Measurements from ENCODE around the gene MBD3L2.
"Not testable (repeated sequence)": the region's sequence is repeated elsewhere in the genome, so short reads cannot be mapped to it uniquely, and the experiment has no call there.

MBD3L2 gene

DNA sequence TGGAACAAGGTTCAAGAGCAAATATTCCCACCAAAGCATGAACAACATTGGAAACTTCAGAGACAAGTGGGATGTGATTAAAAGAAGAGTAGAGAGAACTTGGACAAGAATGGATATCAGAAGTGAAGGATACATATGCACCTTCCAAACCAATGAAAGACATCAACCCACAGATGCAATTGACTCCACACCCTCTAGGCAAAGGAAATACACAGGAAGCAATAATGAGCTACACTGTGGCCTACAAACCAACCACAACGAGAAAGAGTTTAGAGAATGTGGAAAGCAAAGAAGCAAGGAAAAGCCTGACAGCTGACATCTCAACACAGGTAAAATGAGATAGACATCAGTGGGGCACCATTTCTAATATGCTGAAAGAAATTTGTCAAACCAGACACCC is 20.3 kb upstream of the MBD3L2 start:
- H3K36me3 ChIP-seq (ENCODE audit: control insufficient read depth in 2 of 2, insufficient read depth in 2 of 2, low read length in 2 of 2); H3K4me3 ChIP-seq (ENCODE audit: low read length in 2 of 2); H3K27ac ChIP-seq (ENCODE audit: low read length); H3K9ac ChIP-seq (ENCODE audit: low read length in 2 of 2); H3K27me3 ChIP-seq (ENCODE audit: control insufficient read depth in 1 of 2, insufficient read depth in 2 of 2, low read length in 2 of 2); H3K4me1 ChIP-seq (ENCODE audit: control insufficient read depth, insufficient read depth, low read length); H3K9me3 ChIP-seq (ENCODE audit: control insufficient read depth in 2 of 2, low read length in 2 of 2): not testable (repeated sequence)

DNA sequence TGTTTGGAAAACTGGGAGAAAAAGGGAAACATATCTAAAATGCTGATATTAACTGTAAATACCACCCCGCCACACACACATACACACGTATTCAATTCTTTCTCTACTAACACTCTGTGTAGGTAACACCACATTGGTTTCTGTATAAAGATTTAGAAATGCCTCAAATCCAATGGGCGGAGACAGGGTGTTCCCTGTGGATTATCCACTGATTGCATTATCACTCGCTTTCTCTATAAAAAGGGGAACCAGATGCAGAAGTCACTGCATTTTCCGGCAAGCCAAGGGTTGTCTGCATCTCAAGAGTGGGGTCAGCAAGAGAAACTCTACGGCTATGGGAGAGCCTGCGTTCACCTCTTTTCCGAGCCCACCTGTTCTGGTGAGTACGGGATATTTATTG is 18.8 kb upstream of the MBD3L2 start, which contains the start of gene MBD3L5:
Gene MBD3L5, plus strand, starts transcription at position 301 of the 400 bp plus-strand sequence. Its CDS starts 34 bp downstream, at position 335.
- not testable (repeated sequence) for H3K27me3 ChIP-seq (ENCODE audit: control insufficient read depth in 1 of 2, insufficient read depth in 2 of 2, low read length in 2 of 2); H3K9me3 ChIP-seq (ENCODE audit: control insufficient read depth in 2 of 2, low read length in 2 of 2); H3K4me3 ChIP-seq (ENCODE audit: low read length in 2 of 2); H3K27ac ChIP-seq (ENCODE audit: low read length); H3K36me3 ChIP-seq (ENCODE audit: control insufficient read depth in 2 of 2, insufficient read depth in 2 of 2, low read length in 2 of 2); H3K9ac ChIP-seq (ENCODE audit: low read length in 2 of 2); H3K4me1 ChIP-seq (ENCODE audit: control insufficient read depth, insufficient read depth, low read length)

DNA sequence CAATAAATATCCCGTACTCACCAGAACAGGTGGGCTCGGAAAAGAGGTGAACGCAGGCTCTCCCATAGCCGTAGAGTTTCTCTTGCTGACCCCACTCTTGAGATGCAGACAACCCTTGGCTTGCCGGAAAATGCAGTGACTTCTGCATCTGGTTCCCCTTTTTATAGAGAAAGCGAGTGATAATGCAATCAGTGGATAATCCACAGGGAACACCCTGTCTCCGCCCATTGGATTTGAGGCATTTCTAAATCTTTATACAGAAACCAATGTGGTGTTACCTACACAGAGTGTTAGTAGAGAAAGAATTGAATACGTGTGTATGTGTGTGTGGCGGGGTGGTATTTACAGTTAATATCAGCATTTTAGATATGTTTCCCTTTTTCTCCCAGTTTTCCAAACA is 9.0 kb upstream of the MBD3L2 start, which contains the start of gene MBD3L4:
Gene MBD3L4, minus strand, starts transcription at position 101 of the 400 bp plus-strand sequence. Its CDS starts 35 bp downstream, at position 66.
- not testable (repeated sequence) for H3K27ac ChIP-seq (ENCODE audit: low read length); H3K4me3 ChIP-seq (ENCODE audit: low read length in 2 of 2); H3K27me3 ChIP-seq (ENCODE audit: control insufficient read depth in 1 of 2, insufficient read depth in 2 of 2, low read length in 2 of 2); H3K9me3 ChIP-seq (ENCODE audit: control insufficient read depth in 2 of 2, low read length in 2 of 2); H3K36me3 ChIP-seq (ENCODE audit: control insufficient read depth in 2 of 2, insufficient read depth in 2 of 2, low read length in 2 of 2); H3K9ac ChIP-seq (ENCODE audit: low read length in 2 of 2); H3K4me1 ChIP-seq (ENCODE audit: control insufficient read depth, insufficient read depth, low read length)

GRCh38 chr19:7041563-7041962 is 7.6 kb upstream of the MBD3L2 start:
- not testable (repeated sequence) for H3K27ac ChIP-seq (ENCODE audit: low read length); H3K9me3 ChIP-seq (ENCODE audit: control insufficient read depth in 2 of 2, low read length in 2 of 2); H3K36me3 ChIP-seq (ENCODE audit: control insufficient read depth in 2 of 2, insufficient read depth in 2 of 2, low read length in 2 of 2); H3K9ac ChIP-seq (ENCODE audit: low read length in 2 of 2); H3K4me3 ChIP-seq (ENCODE audit: low read length in 2 of 2); H3K4me1 ChIP-seq (ENCODE audit: control insufficient read depth, insufficient read depth, low read length); H3K27me3 ChIP-seq (ENCODE audit: control insufficient read depth in 1 of 2, insufficient read depth in 2 of 2, low read length in 2 of 2)

DNA sequence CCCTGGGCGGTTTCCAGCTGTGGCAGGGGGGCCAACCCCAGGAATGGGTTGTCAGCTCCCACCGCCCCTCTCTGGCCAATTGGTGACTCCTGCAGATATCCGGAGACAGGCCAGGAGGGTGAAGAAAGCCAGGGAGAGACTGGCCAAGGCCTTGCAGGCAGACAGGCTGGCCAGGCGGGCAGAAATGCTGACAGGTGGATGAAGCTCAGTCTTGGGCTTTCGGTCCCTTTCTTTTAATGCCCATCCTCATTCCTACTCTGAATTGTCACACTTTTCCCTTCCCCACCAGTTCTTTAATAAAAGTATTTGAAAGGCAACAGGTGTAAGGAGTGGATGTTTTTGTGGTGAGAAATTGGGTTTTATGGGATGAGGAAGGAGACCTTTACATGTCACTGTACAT is 2.3 kb downstream of the MBD3L2 start:
- not testable (repeated sequence) for H3K27me3 ChIP-seq (ENCODE audit: control insufficient read depth in 1 of 2, insufficient read depth in 2 of 2, low read length in 2 of 2); H3K9me3 ChIP-seq (ENCODE audit: control insufficient read depth in 2 of 2, low read length in 2 of 2); H3K4me1 ChIP-seq (ENCODE audit: control insufficient read depth, insufficient read depth, low read length); H3K4me3 ChIP-seq (ENCODE audit: low read length in 2 of 2); H3K27ac ChIP-seq (ENCODE audit: low read length); H3K9ac ChIP-seq (ENCODE audit: low read length in 2 of 2); H3K36me3 ChIP-seq (ENCODE audit: control insufficient read depth in 2 of 2, insufficient read depth in 2 of 2, low read length in 2 of 2)

DNA sequence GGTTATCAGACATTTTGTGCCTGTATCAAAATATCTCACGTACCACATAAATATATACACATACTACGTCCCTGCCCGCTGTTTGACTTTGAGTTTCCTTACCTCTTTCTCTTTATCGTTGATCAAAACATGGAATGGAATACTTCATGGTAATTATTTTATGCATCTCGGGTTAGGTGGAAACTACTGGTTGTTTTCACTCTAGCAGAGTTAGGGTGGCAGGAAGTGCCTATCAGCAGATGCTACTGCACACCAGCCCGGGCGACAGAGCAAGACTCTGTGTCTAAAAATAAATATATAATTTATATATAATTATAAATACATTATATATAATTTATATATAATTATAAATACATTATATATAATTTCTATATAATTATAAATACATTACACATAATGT is 3.8 kb downstream of the MBD3L2 start:
- not testable (repeated sequence) for H3K9me3 ChIP-seq (ENCODE audit: control insufficient read depth in 2 of 2, low read length in 2 of 2); H3K9ac ChIP-seq (ENCODE audit: low read length in 2 of 2); H3K27ac ChIP-seq (ENCODE audit: low read length); H3K36me3 ChIP-seq (ENCODE audit: control insufficient read depth in 2 of 2, insufficient read depth in 2 of 2, low read length in 2 of 2); H3K4me3 ChIP-seq (ENCODE audit: low read length in 2 of 2); H3K4me1 ChIP-seq (ENCODE audit: control insufficient read depth, insufficient read depth, low read length); H3K27me3 ChIP-seq (ENCODE audit: control insufficient read depth in 1 of 2, insufficient read depth in 2 of 2, low read length in 2 of 2)

- not testable (repeated sequence) for H3K4me3 ChIP-seq (ENCODE audit: low read length in 2 of 2); H3K27ac ChIP-seq (ENCODE audit: low read length); H3K36me3 ChIP-seq (ENCODE audit: control insufficient read depth in 2 of 2, insufficient read depth in 2 of 2, low read length in 2 of 2); H3K27me3 ChIP-seq (ENCODE audit: control insufficient read depth in 1 of 2, insufficient read depth in 2 of 2, low read length in 2 of 2); H3K9me3 ChIP-seq (ENCODE audit: control insufficient read depth in 2 of 2, low read length in 2 of 2); H3K4me1 ChIP-seq (ENCODE audit: control insufficient read depth, insufficient read depth, low read length); H3K9ac ChIP-seq (ENCODE audit: low read length in 2 of 2)
These were observed 5.7 kb downstream of the MBD3L2 start for GRCh38 chr19:7054635-7055368.

- H3K36me3 ChIP-seq (ENCODE audit: control insufficient read depth in 2 of 2, insufficient read depth in 2 of 2, low read length in 2 of 2); H3K9ac ChIP-seq (ENCODE audit: low read length in 2 of 2); H3K9me3 ChIP-seq (ENCODE audit: control insufficient read depth in 2 of 2, low read length in 2 of 2); H3K4me3 ChIP-seq (ENCODE audit: low read length in 2 of 2); H3K27ac ChIP-seq (ENCODE audit: low read length); H3K27me3 ChIP-seq (ENCODE audit: control insufficient read depth in 1 of 2, insufficient read depth in 2 of 2, low read length in 2 of 2); H3K4me1 ChIP-seq (ENCODE audit: control insufficient read depth, insufficient read depth, low read length): not testable (repeated sequence)
These were observed 6.6 kb downstream of the MBD3L2 start for GRCh38 chr19:7055679-7056078.

- not testable (repeated sequence) for H3K27me3 ChIP-seq (ENCODE audit: control insufficient read depth in 1 of 2, insufficient read depth in 2 of 2, low read length in 2 of 2); H3K27ac ChIP-seq (ENCODE audit: low read length); H3K9ac ChIP-seq (ENCODE audit: low read length in 2 of 2); H3K36me3 ChIP-seq (ENCODE audit: control insufficient read depth in 2 of 2, insufficient read depth in 2 of 2, low read length in 2 of 2); H3K9me3 ChIP-seq (ENCODE audit: control insufficient read depth in 2 of 2, low read length in 2 of 2); H3K4me3 ChIP-seq (ENCODE audit: low read length in 2 of 2); H3K4me1 ChIP-seq (ENCODE audit: control insufficient read depth, insufficient read depth, low read length)
These were observed 7.2 kb downstream of the MBD3L2 start for GRCh38 chr19:7056371-7056770.

GRCh38 chr19:7058576-7058975 is 9.5 kb downstream of the MBD3L2 start, which contains the start of gene MBD3L3:
MBD3L3 (minus strand) TSS chr19:7058676; CDS start chr19:7058605, 71 bp downstream.
- H3K36me3 ChIP-seq (ENCODE audit: control insufficient read depth in 2 of 2, insufficient read depth in 2 of 2, low read length in 2 of 2); H3K27ac ChIP-seq (ENCODE audit: low read length); H3K27me3 ChIP-seq (ENCODE audit: control insufficient read depth in 1 of 2, insufficient read depth in 2 of 2, low read length in 2 of 2); H3K4me1 ChIP-seq (ENCODE audit: control insufficient read depth, insufficient read depth, low read length); H3K9me3 ChIP-seq (ENCODE audit: control insufficient read depth in 2 of 2, low read length in 2 of 2); H3K4me3 ChIP-seq (ENCODE audit: low read length in 2 of 2); H3K9ac ChIP-seq (ENCODE audit: low read length in 2 of 2): not testable (repeated sequence)

GRCh38 chr19:7059977-7060376 is 10.9 kb downstream of the MBD3L2 start:
- not testable (repeated sequence) for H3K4me3 ChIP-seq (ENCODE audit: low read length in 2 of 2); H3K27me3 ChIP-seq (ENCODE audit: control insufficient read depth in 1 of 2, insufficient read depth in 2 of 2, low read length in 2 of 2); H3K4me1 ChIP-seq (ENCODE audit: control insufficient read depth, insufficient read depth, low read length); H3K27ac ChIP-seq (ENCODE audit: low read length); H3K9ac ChIP-seq (ENCODE audit: low read length in 2 of 2); H3K9me3 ChIP-seq (ENCODE audit: control insufficient read depth in 2 of 2, low read length in 2 of 2); H3K36me3 ChIP-seq (ENCODE audit: control insufficient read depth in 2 of 2, insufficient read depth in 2 of 2, low read length in 2 of 2)

Measured in stomach smooth muscle (tissue), 2 donors.